Karpas-422 (cell line): ENCODE data around the gene ATF5. TPM values are rescaled to one million over a fixed set of nuclear protein-coding genes. Genes with fewer than 3 reads are reported as not detected.
"Not testable (repeated sequence)": the region's sequence is repeated elsewhere in the genome, so short reads cannot be mapped to it uniquely, and the experiment has no call there.

ENCODE experiments used
- DNase-seq: peaks from one replicate; pipeline ENCODE4 v3.0.0-alpha.2; 2015
- H2AFZ ChIP-seq: fragments of 200-600 bp; sonication (generic); 2 replicates; pipeline ENCODE4 v1.6.1; 2014; ENCODE audit warnings: antibody characterized with exemption, low read length, mixed read lengths
- H3K27ac ChIP-seq: fragments of 200-600 bp; sonication (generic); 2 replicates; pipeline ENCODE4 v1.5.1; 2014; ENCODE audit warnings: mild to moderate bottlenecking, low read length, moderate library complexity
- H3K27me3 ChIP-seq: fragments of 200-600 bp; sonication (generic); 2 replicates; pipeline ENCODE4 v1.6.1; 2014; ENCODE audit warnings: low read length, mixed read lengths
- H3K36me3 ChIP-seq: fragments of 200-600 bp; sonication (generic); 2 replicates; pipeline ENCODE4 v1.6.1; 2014; ENCODE audit warnings: low read length, mixed read lengths; ENCODE audit not compliant: insufficient read depth
- H3K4me1 ChIP-seq: fragments of 200-600 bp; sonication (generic); 2 replicates; pipeline ENCODE4 v1.6.1; 2014; ENCODE audit warnings: mild to moderate bottlenecking, low read length, mixed read lengths
- H3K4me2 ChIP-seq: fragments of 200-600 bp; sonication (generic); 2 replicates; pipeline ENCODE4 v1.6.1; 2014; ENCODE audit warnings: low read length, low read depth, mild to moderate bottlenecking; ENCODE audit not compliant: poor library complexity, severe bottlenecking
- H3K4me3 ChIP-seq: fragments of 200-600 bp; sonication (generic); 2 replicates; pipeline ENCODE4 v1.5.1; 2014; ENCODE audit warnings: mild to moderate bottlenecking, antibody characterized with exemption, low read length, mixed read lengths
- H3K79me2 ChIP-seq: fragments of 200-600 bp; sonication (generic); 2 replicates; pipeline ENCODE4 v1.6.1; 2014; ENCODE audit warnings: mild to moderate bottlenecking, low read length, mixed read lengths
- H3K9ac ChIP-seq: fragments of 200-600 bp; sonication (generic); 2 replicates; pipeline ENCODE4 v1.6.0; 2014; ENCODE audit warnings: low read length
- H3K9me2 ChIP-seq: fragments of 200-600 bp; sonication (generic), shearing (Covaris generic); replicated peaks from 2 replicates; pipeline ENCODE4 v1.6.0; 2014; ENCODE audit warnings: mild to moderate bottlenecking, low read length, moderate library complexity; ENCODE audit not compliant: insufficient read depth
- H3K9me3 ChIP-seq: fragments of 300-700, 200-600 bp; sonication (generic); 2 replicates; pipeline ENCODE4 v1.6.1; 2014; ENCODE audit warnings: low read length, mixed read lengths
- H4K20me1 ChIP-seq: fragments of 200-600 bp; sonication (generic); 2 replicates; pipeline ENCODE4 v1.6.1; 2014; ENCODE audit warnings: mild to moderate bottlenecking, antibody characterized with exemption, low read length, low read depth; ENCODE audit not compliant: insufficient read depth
- total RNA-seq: library from RNA; depleted of rRNA; stranded (reverse); fragments of >200 nt; shearing (Covaris generic); gene quantifications from 2 replicates; pipeline ENCODE4 v1.2.3, GENCODE V29; 2014; ENCODE audit warnings: low replicate concordance

ATF5 gene
- total RNA-seq, 1 experiment from 2014 or later: 537 TPM

DNA sequence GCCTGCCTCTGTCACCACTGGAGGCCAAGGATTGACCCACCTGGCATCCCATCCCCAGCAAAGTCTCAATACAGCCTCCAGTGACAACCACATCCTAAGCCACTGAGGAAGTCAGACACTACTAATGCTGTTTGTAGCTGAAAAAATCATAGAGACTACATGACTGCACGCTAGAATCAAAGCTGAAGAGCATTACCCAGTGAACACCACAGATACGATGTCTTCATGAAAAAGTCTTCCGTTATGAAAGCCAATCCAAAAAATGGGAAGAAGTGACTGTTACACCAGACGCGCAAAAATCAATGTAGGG is 11.4 kb downstream of the ATF5 start:
- Histone ChIP-seq H4K20me1 (0 out of 2 replicates have a peak, but pooled peaks cover 4% of the 10 kb centered on the region), H3K36me3 (no peaks in the 10 kb centered on the region), H3K79me2 (no peaks in the 10 kb centered on the region)

DNA sequence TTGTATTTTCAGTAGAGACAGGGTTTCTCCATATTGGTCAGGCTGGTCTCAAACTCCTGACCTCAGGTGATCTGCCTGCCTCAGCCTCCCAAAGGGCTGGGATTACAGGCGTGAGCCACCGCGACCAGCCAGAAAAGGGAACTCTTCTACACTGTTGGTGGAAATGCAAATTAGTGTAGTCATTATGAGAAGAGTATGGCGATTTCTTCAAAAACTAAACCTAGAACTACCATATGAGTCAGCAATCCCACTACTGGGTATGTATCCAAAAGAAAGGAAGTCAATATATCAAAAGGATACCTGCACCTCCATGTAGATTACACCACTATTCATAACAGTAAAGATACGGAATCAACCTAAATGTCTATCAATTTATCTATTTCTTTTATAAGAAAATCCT is 15.6 kb downstream of the ATF5 start:
- H3K4me1 ChIP-seq, H3K4me2 ChIP-seq, H3K4me3 ChIP-seq, H3K9ac ChIP-seq, H3K27me3 ChIP-seq, H4K20me1 ChIP-seq, H3K36me3 ChIP-seq, H3K9me2 ChIP-seq, H3K9me3 ChIP-seq, H3K79me2 ChIP-seq, H2AFZ ChIP-seq, H3K27ac ChIP-seq: not testable (repeated sequence)
- peak; percentile 62 for DNase-seq

More for the DNA sequence above, 11.4 kb downstream of the ATF5 start:
- H3K4me1 ChIP-seq: peaks cover 9% of the 10 kb centered on the region
- no peak overlapping the region for H2AFZ ChIP-seq
- no peaks in the 10 kb centered on the region for H3K9me2 ChIP-seq
- no peaks in the 10 kb centered on the region for H3K27me3 ChIP-seq
- no peaks in the 10 kb centered on the region for H3K9me3 ChIP-seq
- no peak overlapping the region for H3K27ac ChIP-seq
- no peak for DNase-seq
- no peak overlapping the region for H3K9ac ChIP-seq
- no peak overlapping the region for H3K4me2 ChIP-seq
- no peak overlapping the region for H3K4me3 ChIP-seq

DNA sequence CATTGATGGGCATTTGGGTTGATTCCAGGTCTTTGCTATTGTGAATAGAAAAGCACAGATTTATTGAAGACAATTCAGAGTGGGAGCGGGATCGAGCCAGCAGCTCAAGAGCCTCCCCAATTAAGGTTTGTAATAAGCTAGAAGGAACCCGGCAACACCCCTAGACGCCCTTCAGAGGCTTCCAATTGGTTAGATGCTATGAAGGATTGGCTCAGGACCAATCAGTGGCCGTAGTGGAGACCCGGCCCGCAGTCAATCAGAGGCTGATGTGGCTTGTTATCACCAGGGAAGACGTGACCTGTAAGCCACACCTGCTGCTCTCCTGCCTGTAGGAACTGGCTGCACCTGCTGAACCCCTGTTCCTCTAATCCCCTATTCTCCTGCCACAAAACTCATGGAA is 17.4 kb downstream of the ATF5 start:
- no peaks in the 10 kb centered on the region for H4K20me1 ChIP-seq
- DNase-seq: peak; percentile 67
- no peaks in the 10 kb centered on the region for H3K9me3 ChIP-seq

DNA sequence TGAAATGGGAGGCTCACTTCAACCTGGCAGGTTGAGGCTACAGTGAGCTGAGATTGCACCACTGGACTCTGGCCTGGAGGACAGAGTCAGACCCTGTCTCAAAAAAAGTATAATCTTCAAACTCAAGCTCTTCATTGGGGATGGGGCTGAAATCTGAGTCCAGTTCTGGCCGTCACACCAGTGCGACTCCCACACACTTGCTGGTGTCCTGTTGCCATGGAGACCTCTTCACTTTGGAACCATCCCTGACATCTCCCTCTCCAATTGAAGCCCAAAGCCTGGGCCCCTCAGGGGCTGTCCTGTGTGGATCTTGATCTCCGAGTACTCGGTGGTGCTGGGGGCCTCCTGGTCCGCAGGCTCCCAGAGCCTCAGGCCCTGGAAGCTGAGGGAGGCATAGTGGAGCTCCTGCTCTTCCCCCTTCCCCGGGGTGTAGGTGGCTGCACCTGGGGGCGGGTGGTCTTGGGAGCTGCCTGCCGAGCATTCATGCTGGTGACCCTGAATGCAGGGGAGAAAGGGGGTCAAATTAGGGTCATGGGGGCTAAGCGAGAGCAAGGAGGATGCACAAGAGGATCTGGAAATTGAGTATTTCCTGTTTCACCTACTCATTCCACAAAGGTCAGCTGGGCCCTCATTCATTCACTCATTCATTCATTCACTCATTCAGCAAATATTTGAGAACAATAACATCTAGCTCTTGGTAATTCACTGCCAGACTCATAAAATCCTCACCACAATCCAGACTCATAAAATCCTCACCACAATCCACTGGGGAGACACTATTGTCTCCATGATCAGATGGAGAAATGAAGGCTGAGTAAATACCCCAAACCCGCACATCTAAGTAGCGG is 21.0 kb downstream of the ATF5 start:
- H3K9me2 ChIP-seq: no peaks in the 10 kb centered on the region
- no peak overlapping the region for H3K4me3 ChIP-seq
- no peaks in the 10 kb centered on the region for H3K27me3 ChIP-seq
- H3K9me3 ChIP-seq: no peaks in the 10 kb centered on the region
- peaks cover 24% of the 10 kb centered on the region for H3K4me1 ChIP-seq
- no peak overlapping the region for H2AFZ ChIP-seq
- no peaks in the 10 kb centered on the region for H3K79me2 ChIP-seq
- no peak overlapping the region for H3K9ac ChIP-seq
- H3K4me2 ChIP-seq: no peak overlapping the region
- no peak for DNase-seq
- H3K27ac ChIP-seq: no peak overlapping the region
- H4K20me1 ChIP-seq: peaks cover 4% of the 10 kb centered on the region; the same call in 1 of the 2 replicates
- H3K36me3 ChIP-seq: no peaks in the 10 kb centered on the region

More for the DNA sequence above, 17.4 kb downstream of the ATF5 start:
- H3K27me3 ChIP-seq: no peaks in the 10 kb centered on the region
- no peak overlapping the region for H2AFZ ChIP-seq
- no peak overlapping the region for H3K4me3 ChIP-seq
- H3K36me3 ChIP-seq: no peaks in the 10 kb centered on the region
- peaks cover 9% of the 10 kb centered on the region for H3K4me1 ChIP-seq
- no peaks in the 10 kb centered on the region for H3K79me2 ChIP-seq
- no peak overlapping the region for H3K4me2 ChIP-seq
- no peaks in the 10 kb centered on the region for H3K9me2 ChIP-seq
- H3K9ac ChIP-seq: no peak overlapping the region
- no peak overlapping the region for H3K27ac ChIP-seq

DNA sequence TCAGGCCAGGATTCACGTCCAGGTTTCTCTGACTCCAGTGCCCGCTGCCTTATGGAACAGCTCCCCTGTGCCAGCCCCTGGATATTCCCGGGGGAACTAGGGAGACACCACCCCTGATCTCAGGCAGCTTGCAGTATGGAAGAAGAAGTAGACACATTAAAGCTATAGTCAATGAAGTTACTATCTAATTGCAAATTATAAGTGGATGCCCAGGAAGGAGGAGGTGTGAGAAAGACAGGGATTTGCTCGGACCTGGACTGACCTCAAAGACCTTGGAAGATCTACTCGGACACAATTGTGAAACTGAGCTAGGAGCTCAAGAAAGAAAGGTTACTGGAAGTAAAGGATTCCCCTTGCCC is 21.6 kb downstream of the ATF5 start:
- Histone ChIP-seq H3K79me2 (no peaks in the 10 kb centered on the region), H3K9me3 (no peaks in the 10 kb centered on the region), H2AFZ (no peak overlapping the region), H3K27me3 (no peaks in the 10 kb centered on the region), H3K4me1 (peaks cover 24% of the 10 kb centered on the region), H3K27ac (no peak overlapping the region), H3K4me2 (no peak overlapping the region), H3K4me3 (no peak overlapping the region), H3K36me3 (no peaks in the 10 kb centered on the region), H3K9ac (no peak overlapping the region), H4K20me1 (peaks cover 4% of the 10 kb centered on the region; the same call in 1 of the 2 replicates), H3K9me2 (no peaks in the 10 kb centered on the region)
- no peak for DNase-seq

DNA sequence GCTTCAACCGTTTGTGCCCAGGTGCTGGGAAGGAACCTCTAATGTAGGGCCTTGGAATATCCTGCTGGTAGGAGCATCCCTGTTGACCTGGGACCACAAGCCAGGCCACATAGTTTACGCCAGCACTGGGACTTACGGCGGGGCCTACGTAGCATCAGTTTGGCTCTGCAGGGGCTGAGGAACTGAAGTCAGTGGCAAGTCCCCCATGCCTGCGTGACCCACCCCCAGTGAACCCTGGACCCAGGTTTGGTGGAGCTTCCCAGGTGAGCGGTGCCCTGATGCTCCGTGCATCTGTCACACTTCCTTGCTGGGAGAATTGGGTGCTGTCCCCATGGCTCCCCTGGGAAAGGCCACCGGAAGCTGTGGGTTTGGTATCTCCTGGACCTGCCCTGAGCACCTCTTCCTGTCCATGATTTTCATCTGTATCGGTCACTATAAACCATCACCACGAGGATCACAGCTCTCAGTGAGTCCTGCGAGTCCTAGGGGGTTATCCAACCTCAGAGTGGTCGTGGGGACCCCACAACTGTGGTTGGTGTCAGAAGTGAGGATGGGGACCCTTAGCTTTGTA is 22.0 kb downstream of the ATF5 start:
- H3K79me2 ChIP-seq: no peaks in the 10 kb centered on the region
- no peak for DNase-seq
- H3K4me2 ChIP-seq: no peak overlapping the region
- H2AFZ ChIP-seq: no peak overlapping the region
- no peak overlapping the region for H3K4me3 ChIP-seq
- H3K9me2 ChIP-seq: no peaks in the 10 kb centered on the region
- H3K27me3 ChIP-seq: no peaks in the 10 kb centered on the region
- no peak overlapping the region for H3K27ac ChIP-seq
- no peaks in the 10 kb centered on the region for H3K36me3 ChIP-seq
- H3K4me1 ChIP-seq: peaks cover 24% of the 10 kb centered on the region
- peaks cover 4% of the 10 kb centered on the region; the same call in 1 of the 2 replicates for H4K20me1 ChIP-seq
- H3K9ac ChIP-seq: no peak overlapping the region
- H3K9me3 ChIP-seq: no peaks in the 10 kb centered on the region

DNA sequence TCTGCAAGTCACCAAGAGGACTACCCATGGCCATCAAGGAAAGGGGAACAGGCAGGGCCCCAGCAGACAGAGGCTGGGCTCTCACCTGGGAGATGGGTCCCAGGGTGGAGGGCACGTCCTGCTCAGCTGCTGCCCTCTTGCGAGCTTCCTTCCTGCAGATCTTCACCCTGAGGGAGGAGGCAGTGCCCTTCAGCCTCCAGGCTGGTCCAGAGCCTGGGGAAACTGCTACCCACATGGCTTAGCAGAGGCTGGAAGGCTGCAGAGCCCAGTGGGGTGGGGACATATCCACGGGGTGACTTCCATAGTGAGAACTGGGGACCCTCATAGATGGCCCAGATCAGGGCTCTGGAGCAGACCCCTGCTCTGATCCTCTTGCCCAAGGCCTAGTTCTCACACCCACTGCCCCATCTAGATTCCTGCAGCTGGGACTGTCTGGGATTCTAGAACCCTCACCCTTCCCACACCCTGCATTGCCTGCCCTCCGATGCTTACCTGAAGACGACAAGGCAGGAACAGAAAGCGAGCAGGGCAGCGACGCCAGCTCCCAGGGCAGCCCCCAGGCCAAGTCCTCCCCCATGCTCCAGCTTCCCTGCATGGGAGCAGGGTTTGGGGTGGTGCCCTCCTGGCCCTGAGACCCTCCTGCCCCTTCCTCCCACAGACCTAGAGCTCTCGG is 22.9 kb downstream of the ATF5 start:
- Histone ChIP-seq H3K4me2 (no peak overlapping the region), H3K27me3 (no peaks in the 10 kb centered on the region), H3K36me3 (no peaks in the 10 kb centered on the region), H3K4me1 (peaks cover 24% of the 10 kb centered on the region), H3K9me2 (no peaks in the 10 kb centered on the region), H3K4me3 (no peak overlapping the region), H4K20me1 (peaks cover 4% of the 10 kb centered on the region; the same call in 1 of the 2 replicates), H2AFZ (no peak overlapping the region), H3K79me2 (no peaks in the 10 kb centered on the region), H3K27ac (no peak overlapping the region), H3K9ac (no peak overlapping the region), H3K9me3 (no peaks in the 10 kb centered on the region)
- no peak for DNase-seq

DNA sequence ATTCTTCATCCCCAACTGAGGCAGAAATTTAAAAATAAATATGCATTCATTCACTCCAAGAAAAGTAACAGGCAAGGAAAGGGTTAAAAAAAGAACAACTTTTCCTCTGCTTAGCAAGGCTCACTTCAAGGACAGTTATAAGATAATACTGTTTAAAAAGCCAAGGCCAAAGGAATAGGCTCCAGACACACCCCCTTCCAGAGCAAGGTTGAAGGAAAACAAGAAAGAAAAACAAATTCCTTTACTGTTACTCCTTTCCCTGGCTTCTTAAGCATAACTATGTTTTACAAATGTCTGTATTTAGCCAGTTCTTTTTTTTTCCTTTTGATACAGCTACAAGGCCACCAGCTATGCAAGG is 23.5 kb downstream of the ATF5 start:
- no peaks in the 10 kb centered on the region for H3K79me2 ChIP-seq
- H3K27me3 ChIP-seq: no peaks in the 10 kb centered on the region
- no peak overlapping the region for H2AFZ ChIP-seq
- no peaks in the 10 kb centered on the region for H3K9me2 ChIP-seq
- no peak overlapping the region for H3K27ac ChIP-seq
- H4K20me1 ChIP-seq: peaks cover 4% of the 10 kb centered on the region; the same call in 1 of the 2 replicates
- no peaks in the 10 kb centered on the region for H3K36me3 ChIP-seq
- H3K9ac ChIP-seq: no peak overlapping the region
- no peak overlapping the region for H3K4me2 ChIP-seq
- H3K4me1 ChIP-seq: peaks cover 24% of the 10 kb centered on the region
- H3K4me3 ChIP-seq: no peak overlapping the region
- DNase-seq: no peak
- H3K9me3 ChIP-seq: no peaks in the 10 kb centered on the region
